Colonic mucosa (tissue), 4 donors: ENCODE results near the gene SUSD3. TPM values are rescaled to one million over a fixed set of nuclear protein-coding genes. Genes with fewer than 3 reads are reported as not detected.
A peak's percentile ranks its signal among the peaks of the same experiment; 100 is the strongest.

Source experiments
- DNase-seq: peaks from one replicate; pipeline ENCODE4 v3.0.0-alpha.2; 2020
- H3K27ac ChIP-seq: fragments of 200-600 bp; one replicate; pipeline ENCODE4 v1.8.0; 2021
- H3K27me3 ChIP-seq: fragments of 200-600 bp; one replicate; pipeline ENCODE4 v1.8.0; 2021
- H3K36me3 ChIP-seq: fragments of 200-600 bp; one replicate; pipeline ENCODE4 v1.8.0; 2021
- H3K4me1 ChIP-seq: fragments of 200-600 bp; one replicate; pipeline ENCODE4 v1.8.0; 2021; ENCODE audit warnings: mild to moderate bottlenecking
- H3K4me3 ChIP-seq: fragments of 200-600 bp; one replicate; pipeline ENCODE4 v1.8.0; 2021
- H3K9ac ChIP-seq, 2 donors: one replicate each; pipeline ENCODE4 v1.7.0; 2013; ENCODE audit warnings: control low read depth in 2 of 2, low read depth in 2 of 2, low read length in 2 of 2
- H3K9me3 ChIP-seq: fragments of 200-600 bp; one replicate; pipeline ENCODE4 v1.8.0; 2021
- intact Hi-C: fragments of 100-400 bp; cut with DNase I; formaldehyde crosslinking; loops from one replicate; pipeline ENCODE4 v1.14.1; 2022
- total RNA-seq, 2 donors: library from RNA; stranded (reverse); fragmentation: NEBNext Ultra II Directional in 1 of 2; extraction: Animal tissue kit (Norgen Biotek cat#: 25700) in 1 of 2; gene quantifications; one replicate each; pipeline ENCODE4 v1.2.1, GENCODE V29; 2021
- TF ChIP-seq, protein P1 (sequence below): fragments of 200-600 bp; IDR thresholded peaks from one replicate; pipeline ENCODE4 v1.8.0; 2022; ENCODE audit warnings: antibody characterized with exemption, mild to moderate bottlenecking
- donor health status: healthy.
- donor health status: DM: no; HTN: no; CAD: no.
- donor health status: DM: no; HTN: no; CAD: no.

Gene SUSD3
- total RNA-seq = 1 to 10 TPM; 1.6 to 2.2 TPM

GRCh38 chr9:93058355-93059010 is at the start of gene SUSD3:
TSS of gene SUSD3 (plus strand) at chr9:93058701. CDS start at chr9:93058743, 42 bp downstream.
- intact Hi-C loops = no loop called here
- TF ChIP-seq, protein P1, sequence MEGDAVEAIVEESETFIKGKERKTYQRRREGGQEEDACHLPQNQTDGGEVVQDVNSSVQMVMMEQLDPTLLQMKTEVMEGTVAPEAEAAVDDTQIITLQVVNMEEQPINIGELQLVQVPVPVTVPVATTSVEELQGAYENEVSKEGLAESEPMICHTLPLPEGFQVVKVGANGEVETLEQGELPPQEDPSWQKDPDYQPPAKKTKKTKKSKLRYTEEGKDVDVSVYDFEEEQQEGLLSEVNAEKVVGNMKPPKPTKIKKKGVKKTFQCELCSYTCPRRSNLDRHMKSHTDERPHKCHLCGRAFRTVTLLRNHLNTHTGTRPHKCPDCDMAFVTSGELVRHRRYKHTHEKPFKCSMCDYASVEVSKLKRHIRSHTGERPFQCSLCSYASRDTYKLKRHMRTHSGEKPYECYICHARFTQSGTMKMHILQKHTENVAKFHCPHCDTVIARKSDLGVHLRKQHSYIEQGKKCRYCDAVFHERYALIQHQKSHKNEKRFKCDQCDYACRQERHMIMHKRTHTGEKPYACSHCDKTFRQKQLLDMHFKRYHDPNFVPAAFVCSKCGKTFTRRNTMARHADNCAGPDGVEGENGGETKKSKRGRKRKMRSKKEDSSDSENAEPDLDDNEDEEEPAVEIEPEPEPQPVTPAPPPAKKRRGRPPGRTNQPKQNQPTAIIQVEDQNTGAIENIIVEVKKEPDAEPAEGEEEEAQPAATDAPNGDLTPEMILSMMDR = no peak
- Histone ChIP-seq H3K27me3 (no peaks in the 10 kb centered on the region), H3K4me1 (peaks cover 6% of the 10 kb centered on the region), H3K9ac (peak within 1 kb of the TSS; percentile 34 to 60), H3K27ac (peak within 1 kb of the TSS; percentile 61), H3K36me3 (no peaks in the 10 kb centered on the region), H3K4me3 (peak within 1 kb of the TSS; percentile 74), H3K9me3 (no peaks in the 10 kb centered on the region)
- peak; percentile 77 for DNase-seq

- Histone ChIP-seq H3K36me3 (no peaks in the 10 kb centered on the region), H3K9ac (no peak overlapping the region)
- intact Hi-C loops = no loop called here
Measured at GRCh38 chr9:93009337-93010015, 49.0 kb upstream of the SUSD3 start.

GRCh38 chr9:93010056-93010455 is 48.4 kb upstream of the SUSD3 start:
- Histone ChIP-seq H3K4me3 (no peak overlapping the region), H3K9me3 (no peaks in the 10 kb centered on the region), H3K4me1 (no peaks in the 10 kb centered on the region), H3K27me3 (no peaks in the 10 kb centered on the region), H3K9ac (no peak overlapping the region), H3K27ac (no peak overlapping the region), H3K36me3 (no peaks in the 10 kb centered on the region)
- peak; percentile 14 for DNase-seq
- intact Hi-C loops = no loop called here
- TF ChIP-seq, protein P1 = no peak

More at GRCh38 chr9:93009337-93010015, 49.0 kb upstream of the SUSD3 start:
- Histone ChIP-seq H3K27me3 (no peaks in the 10 kb centered on the region), H3K4me3 (no peak overlapping the region), H3K9me3 (no peaks in the 10 kb centered on the region), H3K4me1 (no peaks in the 10 kb centered on the region), H3K27ac (no peak overlapping the region)
- TF ChIP-seq, protein P1 = no peak
- peak; percentile 14 for DNase-seq

DNA sequence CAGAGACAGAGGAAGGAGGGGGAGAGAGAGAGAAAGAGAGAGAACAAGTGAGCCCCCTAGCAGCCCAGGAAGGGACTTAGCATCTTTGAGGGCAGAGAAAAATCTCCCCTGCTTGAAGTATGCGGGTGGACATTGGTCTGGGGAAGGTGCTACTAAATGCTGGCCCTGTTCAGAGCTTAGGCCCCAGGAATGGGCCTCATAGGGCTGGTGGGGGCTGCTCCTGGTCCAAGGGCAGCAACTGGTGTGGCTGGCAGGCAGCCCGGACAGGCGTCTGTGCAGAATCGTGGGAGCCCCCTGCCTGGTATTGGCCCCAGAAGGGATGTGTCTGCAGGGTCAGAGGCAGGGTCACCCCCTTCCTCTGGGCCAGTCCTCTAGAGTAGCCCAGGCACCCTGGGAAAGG is 47.8 kb upstream of the SUSD3 start:
- TF ChIP-seq, protein P1 = no peak
- H3K36me3 ChIP-seq = no peaks in the 10 kb centered on the region
- DNase-seq = peak; percentile 12

DNA sequence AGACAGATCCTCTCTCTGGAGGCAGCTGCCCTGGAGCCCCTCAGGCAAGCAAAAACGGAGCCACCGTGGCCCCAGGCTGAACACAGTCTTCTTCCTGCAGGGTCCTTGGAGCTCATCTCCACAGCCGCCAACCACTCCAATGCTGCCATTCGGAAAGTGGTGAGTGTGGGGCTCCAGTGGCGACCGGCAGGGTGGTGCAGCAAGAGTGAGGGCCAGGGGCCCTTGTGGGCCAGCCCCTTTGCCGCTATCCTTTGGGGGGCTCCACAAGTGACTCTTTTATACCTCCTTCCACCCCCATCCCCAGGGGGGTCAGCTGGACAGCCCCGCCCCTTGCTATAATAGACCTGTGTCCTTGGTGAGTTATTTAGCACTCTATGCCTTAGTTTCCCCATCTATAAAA is 47.4 kb upstream of the SUSD3 start:
- H3K36me3 ChIP-seq = no peaks in the 10 kb centered on the region
- H3K27ac ChIP-seq = no peak overlapping the region
- intact Hi-C loops = no loop called here
- H3K9me3 ChIP-seq = no peaks in the 10 kb centered on the region
- H3K27me3 ChIP-seq = no peaks in the 10 kb centered on the region
- no peaks in the 10 kb centered on the region for H3K4me1 ChIP-seq
- H3K9ac ChIP-seq = no peak overlapping the region
- no peak overlapping the region for H3K4me3 ChIP-seq
- TF ChIP-seq, protein P1 = no peak
- peak; percentile 10 for DNase-seq

More for the DNA sequence above, 47.8 kb upstream of the SUSD3 start:
- no peak overlapping the region for H3K4me3 ChIP-seq
- no peak overlapping the region for H3K27ac ChIP-seq
- no peak overlapping the region for H3K9ac ChIP-seq
- no peaks in the 10 kb centered on the region for H3K9me3 ChIP-seq
- intact Hi-C loops = no loop called here
- no peaks in the 10 kb centered on the region for H3K4me1 ChIP-seq
- no peaks in the 10 kb centered on the region for H3K27me3 ChIP-seq
